Right lobe of liver (tissue), 6 donors: Measurements from ENCODE around the gene KDM3A. TPM values are rescaled to one million over a fixed set of nuclear protein-coding genes. Genes with fewer than 3 reads are reported as not detected.

Source experiments
- ATAC-seq, 4 donors: fragments of 200-7000 bp; cut with Tn5 transposase; one replicate each; pipeline ENCODE4 v1.9.1; 2020; ENCODE audit warnings: mild to moderate bottlenecking in 4 of 4, moderate library complexity in 4 of 4
- DNase-seq, 3 donors: peaks; one replicate each; pipeline ENCODE4 v3.0.0-alpha.2; 2020
- H3K27ac ChIP-seq, 3 donors: fragments of 200-600 bp; one replicate each; pipeline ENCODE4 v1.8.0; 2022
- H3K27me3 ChIP-seq, 2 donors: fragments of 200-600 bp; one replicate each; pipeline ENCODE4 v1.8.0; 2022
- H3K36me3 ChIP-seq, 4 donors: fragments of 200-600 bp; sonication (generic) in 1 of 4; one replicate each; pipeline versions ENCODE4 v1.5.1 to v1.8.0; 2017 to 2022; ENCODE audit warnings: control low read depth in 1 of 4
- H3K4me1 ChIP-seq, 4 donors: fragments of 200-600 bp; sonication (generic) in 1 of 4; one replicate each; pipeline versions ENCODE4 v1.5.1 to v1.8.0; 2017 to 2022; ENCODE audit warnings: control low read depth in 1 of 4
- H3K4me3 ChIP-seq, 3 donors: fragments of 200-600 bp; one replicate each; pipeline ENCODE4 v1.8.0; 2022
- H3K9me3 ChIP-seq, 4 donors: fragments of 200-600 bp; sonication (generic) in 1 of 4; one replicate each; pipeline versions ENCODE4 v1.5.1 to v1.8.0; 2017 to 2022; ENCODE audit warnings: control low read depth in 1 of 4
- CTCF ChIP-seq, 4 donors: fragments of 200-600 bp in 3 of 4; fragments of 450-650 bp in 1 of 4; IDR thresholded peaks; one replicate each; pipeline versions ENCODE4 v1.5.1 to v1.8.0; 2016 to 2022; ENCODE audit warnings: antibody characterized with exemption in 4 of 4, mild to moderate bottlenecking in 2 of 4
- POLR2A ChIP-seq: fragments of 450-650 bp; IDR thresholded peaks from one replicate; pipeline ENCODE4 v1.6.1; 2017; ENCODE audit warnings: antibody characterized with exemption, mild to moderate bottlenecking
- WGBS: methylation state at CpG from one replicate; pipeline ENCODE4 v1.1.6; 2018; ENCODE audit warnings: low coverage, low lambda C conversion rate; ENCODE audit not compliant: insufficient coverage; ENCODE audit errors: missing lambda C conversion rate; 5-methylcytosine and 5-hydroxymethylcytosine counted together
- intact Hi-C, 2 donors: fragments of 100-400 bp; cut with DNase I; formaldehyde crosslinking; loops; one replicate each; pipeline versions ENCODE4 v1.11.2 to v1.14.1; 2022
- total RNA-seq, 6 experiments: library from RNA; depleted of rRNA in 2 of 6; stranded (reverse); fragments of >200 nt in 2 of 6; fragmentation: NEBNext Ultra II Directional in 3 of 6; extraction: Animal tissue kit (Norgen Biotek cat#: 25700) in 3 of 6; gene quantifications; one replicate each; pipeline versions ENCODE4 v1.1.0 to v1.2.4, GENCODE V29; 2016 to 2023
- donor health status: DM: no; HTN: yes; CAD: no.
- donor health status: DM: no; HTN: no; CAD: no.
- donor health status: DM: no; HTN: no; CAD: no.
- donor health status: DM: no; HTN: yes; CAD: no.
- donor health status: DM: no; HTN: yes; CAD: no.

KDM3A gene
- total RNA-seq, 6 experiments from 2014 or later: 7.2 to 40.8 (median 13.6) TPM

- intact Hi-C loops: no loop called here
- Histone ChIP-seq H3K4me1 (peaks cover 0 to 2% (median 0%) of the 10 kb centered on the region in 4 donors), H3K4me3 (no peak overlapping the region), H3K27ac (no peak overlapping the region), H3K36me3 (peaks cover 8 to 83% (median 41%) of the 10 kb centered on the region in 4 donors), H3K27me3 (no peaks in the 10 kb centered on the region), H3K9me3 (no peaks in the 10 kb centered on the region)
- TF ChIP-seq CTCF (IDR thresholded peaks at IDR 0.05): no peak
- TF ChIP-seq POLR2A: no peak
- no peak for ATAC-seq
- whole genome bisulfite sequencing: 100% methylated on average over 2 of the region's 3 CpGs
- no peak for DNase-seq
Observed at GRCh38 chr2:86484385-86484784, 43.2 kb downstream of the KDM3A start.

GRCh38 chr2:86485103-86485502 is 43.9 kb downstream of the KDM3A start:
- H3K36me3 ChIP-seq: peaks cover 8 to 83% (median 44%) of the 10 kb centered on the region in 4 donors
- ATAC-seq: no peak
- intact Hi-C loops: no loop called here
- no peaks in the 10 kb centered on the region for H3K27me3 ChIP-seq
- no peak for DNase-seq
- H3K9me3 ChIP-seq: no peaks in the 10 kb centered on the region
- no peak overlapping the region for H3K27ac ChIP-seq
- peaks cover 0 to 2% (median 0%) of the 10 kb centered on the region in 4 donors for H3K4me1 ChIP-seq
- no peak for TF ChIP-seq POLR2A
- TF ChIP-seq CTCF (IDR thresholded peaks at IDR 0.05): no peak
- H3K4me3 ChIP-seq: no peak overlapping the region

GRCh38 chr2:86485802-86486201 is 44.6 kb downstream of the KDM3A start:
- 85% methylated on average over 3 of the region's 3 CpGs for WGBS
- Histone ChIP-seq H3K36me3 (peaks cover 8 to 83% (median 46%) of the 10 kb centered on the region in 4 donors), H3K27ac (no peak overlapping the region)

DNA sequence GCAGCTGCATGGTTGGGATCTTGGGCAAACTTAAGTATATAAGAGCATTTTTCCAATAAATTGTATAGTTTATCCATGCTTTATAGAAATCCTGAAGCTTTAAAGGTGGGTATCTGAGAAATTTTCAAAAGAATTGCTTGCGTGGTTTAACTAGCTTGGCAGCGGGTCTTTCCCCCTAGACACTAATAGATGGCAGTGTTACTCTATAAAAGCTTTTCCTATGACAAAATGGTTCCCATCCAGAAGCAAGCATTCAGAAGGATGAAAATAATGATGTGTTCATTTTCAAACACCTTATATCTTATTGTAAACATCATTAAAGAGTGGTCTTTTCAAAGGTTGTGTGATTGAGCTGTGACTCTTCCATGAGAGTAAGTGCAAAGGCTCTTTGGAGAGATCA is 45.9 kb downstream of the KDM3A start:
- H3K4me3 ChIP-seq: no peak overlapping the region

More at GRCh38 chr2:86485802-86486201, 44.6 kb downstream of the KDM3A start:
- intact Hi-C loops: no loop called here
- Histone ChIP-seq H3K27me3 (no peaks in the 10 kb centered on the region), H3K9me3 (no peaks in the 10 kb centered on the region), H3K4me3 (no peak overlapping the region), H3K4me1 (peaks cover 0 to 2% (median 0%) of the 10 kb centered on the region in 4 donors)
- DNase-seq (no peak), ATAC-seq (no peak)
- TF ChIP-seq POLR2A (no peak), CTCF (IDR thresholded peaks at IDR 0.05) (no peak)

More for the DNA sequence above, 45.9 kb downstream of the KDM3A start:
- DNase-seq (no peak), ATAC-seq (no peak)
- H3K27me3 ChIP-seq: no peaks in the 10 kb centered on the region
- peak in 1 of 4 donors; percentile 12 for TF ChIP-seq CTCF (IDR thresholded peaks at IDR 0.05)
- no peak for TF ChIP-seq POLR2A
- WGBS: 100% methylated on average over 2 of the region's 2 CpGs
- intact Hi-C loops: no loop called here
- H3K4me1 ChIP-seq: peaks cover 0 to 9% (median under 1%) of the 10 kb centered on the region in 4 donors
- no peak overlapping the region for H3K27ac ChIP-seq
- peaks cover 6 to 83% (median 47%) of the 10 kb centered on the region in 4 donors for H3K36me3 ChIP-seq
- no peaks in the 10 kb centered on the region for H3K9me3 ChIP-seq
